SHP77 treated with DMSO at 0.1 percent for 48 hours (cell line): ENCODE data around the gene MZT2B.
"Not testable (repeated sequence)": the region's sequence is repeated elsewhere in the genome, so short reads cannot be mapped to it uniquely, and the experiment has no call there.

Source experiments
- DNase-seq: peaks from one replicate; lab custom pipeline; 2025; lab: John Stamatoyannopoulos, UW

MZT2B gene

DNA sequence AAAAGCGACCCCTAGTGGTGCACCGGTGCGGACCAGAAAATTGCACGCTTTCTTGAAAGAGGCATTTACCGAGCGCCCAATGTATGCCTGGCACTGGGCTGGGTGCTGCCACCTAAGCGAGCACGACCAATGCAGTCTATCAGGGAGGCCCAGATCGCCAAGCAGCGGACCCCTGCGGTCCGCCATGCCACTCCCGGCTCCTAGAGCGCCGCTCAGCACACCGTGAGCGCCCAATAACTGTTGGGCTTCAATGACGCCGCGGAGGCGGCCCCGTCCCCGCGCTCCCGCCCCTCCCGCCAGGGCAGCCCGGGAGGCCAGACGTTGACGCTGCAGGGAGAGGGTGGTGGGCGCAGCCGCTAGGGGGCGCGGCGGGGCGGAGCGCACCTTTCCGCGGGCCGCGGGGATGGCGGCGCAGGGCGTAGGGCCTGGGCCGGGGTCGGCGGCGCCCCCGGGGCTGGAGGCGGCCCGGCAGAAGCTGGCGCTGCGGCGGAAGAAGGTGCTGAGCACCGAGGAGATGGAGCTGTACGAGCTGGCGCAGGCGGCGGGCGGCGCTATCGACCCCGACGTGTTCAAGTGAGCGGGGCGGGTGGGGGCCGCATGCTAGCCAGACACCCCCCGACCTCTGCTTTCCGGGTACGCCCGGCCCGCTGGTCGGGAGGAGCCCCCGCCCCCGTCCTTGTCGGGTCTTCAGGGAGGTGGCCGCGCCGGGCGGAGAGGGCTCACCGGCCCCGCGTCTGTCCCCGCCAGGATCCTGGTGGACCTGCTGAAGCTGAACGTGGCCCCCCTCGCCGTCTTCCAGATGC lies at the start of gene MZT2B:
TSS of gene MZT2B (plus strand) at position 383 of the 803 bp plus-strand sequence. CDS start at position 404, 21 bp downstream.
- DNase-seq = peak; percentile 55

DNA sequence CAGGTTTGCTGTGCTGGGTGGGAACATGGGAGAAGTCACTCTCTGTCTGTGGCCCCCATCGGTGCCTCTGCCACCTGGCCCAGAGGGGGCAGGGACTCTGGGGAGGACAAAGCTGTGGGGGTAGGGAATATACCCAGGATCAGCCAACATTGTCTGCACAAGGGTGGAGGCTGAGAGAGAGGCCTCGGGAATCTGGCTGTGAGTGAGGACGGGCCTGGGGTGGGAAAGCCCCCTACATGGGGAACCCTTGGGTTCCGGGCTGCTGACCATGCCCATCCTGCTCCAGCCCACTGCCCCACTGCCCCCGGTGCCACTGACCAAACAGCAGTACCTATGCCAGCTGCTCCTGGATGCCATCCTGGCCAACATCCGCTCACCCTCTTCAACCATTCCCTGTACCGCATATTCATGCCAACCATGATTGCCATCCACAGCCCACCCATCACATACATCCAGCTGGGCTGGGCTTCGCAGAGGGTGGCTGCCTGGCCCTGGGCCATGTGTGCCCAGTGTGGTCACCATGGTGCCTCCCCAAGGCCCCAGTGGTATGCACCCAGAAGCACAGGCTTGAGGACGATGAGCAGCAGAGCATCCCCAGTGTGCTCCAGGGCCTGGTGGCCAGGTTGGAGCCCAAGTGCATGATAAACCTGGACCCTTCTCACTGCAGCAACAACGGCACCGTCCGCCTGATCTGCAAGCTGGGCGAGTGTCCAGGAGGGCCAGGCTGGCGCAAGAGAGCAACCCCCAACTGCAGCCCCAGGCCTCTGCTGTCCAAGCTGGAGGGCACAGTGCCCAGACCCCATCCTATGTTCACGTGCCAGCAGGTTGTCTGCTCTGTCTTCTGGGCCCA lies 46.1 kb upstream of the MZT2B start:
- DNase-seq = no peak

- not testable (repeated sequence) for DNase-seq
Measured at GRCh38 chr2:130136546-130136945, 45.5 kb upstream of the MZT2B start.

DNA sequence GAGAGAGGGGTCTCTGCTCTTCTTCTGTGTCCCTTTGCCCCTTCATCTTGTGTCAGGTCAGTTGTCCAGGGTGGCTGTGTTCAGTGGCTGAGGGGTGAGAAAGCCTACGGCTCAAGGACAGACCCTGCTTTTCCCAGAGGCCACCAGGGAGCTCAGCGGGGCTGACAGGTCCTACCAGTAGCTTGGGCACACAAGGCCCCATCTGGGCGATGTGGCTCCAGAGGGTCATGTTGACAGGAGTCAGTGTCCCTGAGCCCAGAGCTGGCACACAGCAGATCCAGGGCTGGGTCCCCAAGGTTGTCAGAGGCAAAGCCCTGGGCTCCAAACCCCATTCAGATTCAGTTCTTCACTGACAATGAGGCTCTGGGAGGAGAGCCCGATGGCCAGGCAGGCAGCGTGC lies 44.9 kb upstream of the MZT2B start:
- DNase-seq = not testable (repeated sequence)

- DNase-seq = not testable (repeated sequence)
Measured at GRCh38 chr2:130138326-130138725, 43.7 kb upstream of the MZT2B start.

DNA sequence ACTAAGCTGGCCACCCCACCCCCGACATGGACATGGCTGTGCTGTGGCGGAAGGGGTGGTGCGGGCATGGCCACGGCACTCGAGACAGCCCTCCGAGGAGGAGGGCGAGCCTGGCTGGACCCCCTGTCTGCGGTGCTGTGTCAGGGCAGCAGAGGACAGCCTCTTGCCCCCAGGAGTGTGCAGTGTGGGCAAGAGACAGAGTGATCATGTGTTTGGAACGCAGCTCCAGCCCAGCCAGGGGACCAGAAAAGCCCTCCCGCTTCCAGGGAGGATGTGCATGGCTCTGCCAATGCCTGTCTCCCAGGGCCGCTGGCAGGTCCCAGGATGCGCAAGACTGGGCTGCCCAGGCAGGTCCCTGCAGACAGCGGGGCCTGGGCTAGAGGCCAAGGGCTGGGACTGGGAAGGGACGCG lies 43.2 kb upstream of the MZT2B start:
- not testable (repeated sequence) for DNase-seq

DNA sequence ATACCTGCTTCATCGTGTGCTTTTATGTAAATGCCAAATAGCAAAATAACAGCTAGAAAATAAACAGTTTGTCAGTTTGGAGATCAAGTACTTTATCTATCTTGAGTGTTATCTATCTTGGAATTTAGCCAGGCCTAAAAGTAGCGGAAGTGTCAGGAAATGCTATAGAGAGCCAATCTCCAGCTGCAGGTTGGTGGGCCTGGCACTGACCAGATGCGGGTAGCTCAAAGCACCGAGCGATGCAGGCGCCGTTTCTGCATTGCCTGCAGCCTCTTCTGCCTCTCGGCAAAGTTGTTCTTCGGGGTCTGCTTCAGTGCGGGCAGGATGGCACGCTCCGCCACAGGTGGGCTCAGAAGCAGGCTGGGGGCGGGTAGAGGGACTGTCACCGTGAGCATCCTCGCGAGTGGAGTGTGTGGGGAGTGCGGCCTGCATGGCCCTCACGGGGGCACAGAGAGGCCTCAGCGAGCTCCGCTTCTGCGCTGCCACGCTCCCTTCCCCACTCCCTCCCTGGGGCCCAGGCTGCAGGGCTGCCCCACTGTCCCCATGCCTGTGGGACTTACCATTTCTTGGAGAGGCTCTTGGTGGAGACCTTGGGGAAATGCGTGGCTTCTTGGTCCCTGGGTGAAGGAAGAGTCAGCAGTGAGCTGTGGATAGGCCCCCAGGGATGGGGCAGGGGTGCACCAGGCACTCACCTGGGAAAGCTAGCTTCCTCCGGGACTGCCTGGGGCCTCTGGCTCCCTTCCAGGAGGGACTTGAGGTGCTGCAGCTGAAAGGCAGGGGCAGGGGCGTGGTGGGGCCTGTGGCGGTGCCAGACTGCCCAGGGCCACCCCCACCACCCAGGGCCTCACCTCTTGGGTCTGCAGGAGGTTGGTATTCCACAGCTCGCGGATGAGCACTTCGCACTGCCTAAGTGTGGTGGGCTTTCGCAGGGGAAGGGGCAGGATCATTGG lies 42.5 kb upstream of the MZT2B start:
- not testable (repeated sequence) for DNase-seq

GRCh38 chr2:130140516-130140915 lies 41.5 kb upstream of the MZT2B start:
- DNase-seq = not testable (repeated sequence)

- DNase-seq = not testable (repeated sequence)
Measured at GRCh38 chr2:130141002-130141401, 41.1 kb upstream of the MZT2B start.

- not testable (repeated sequence) for DNase-seq
Measured at GRCh38 chr2:130141645-130142370, 40.3 kb upstream of the MZT2B start.

GRCh38 chr2:130142396-130143265 lies 39.4 kb upstream of the MZT2B start:
- not testable (repeated sequence) for DNase-seq

- DNase-seq = not testable (repeated sequence)
Measured at GRCh38 chr2:130143266-130144039, 38.6 kb upstream of the MZT2B start.

DNA sequence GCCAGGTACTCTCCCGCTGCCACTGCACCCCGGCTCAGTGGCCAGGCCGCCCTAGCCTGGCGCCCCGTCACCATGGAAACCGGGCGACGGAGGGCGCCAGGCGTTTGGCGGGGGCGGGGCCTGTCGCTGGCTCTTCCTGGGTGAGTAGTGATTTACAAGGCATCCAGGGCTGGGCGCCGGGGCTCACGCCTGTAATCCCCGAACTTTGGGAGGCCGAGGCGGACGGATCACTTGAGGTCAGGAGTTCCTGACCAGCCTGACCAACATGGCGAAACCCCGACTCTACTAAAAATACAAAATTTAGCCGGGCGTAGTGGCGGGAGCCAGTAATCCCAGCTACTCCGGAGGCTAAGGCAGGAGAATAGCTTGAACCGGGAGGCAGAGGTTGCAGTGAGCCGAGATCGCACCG lies 37.1 kb upstream of the MZT2B start, which contains the start of gene CCDC74B:
TSS of gene CCDC74B (minus strand) at position 107 of the 409 bp plus-strand sequence. CDS start 116 bp downstream, outside the sequence.
- not testable (repeated sequence) for DNase-seq

GRCh38 chr2:130148515-130148914 lies 33.5 kb upstream of the MZT2B start:
- not testable (repeated sequence) for DNase-seq

GRCh38 chr2:130150181-130151144 lies 31.6 kb upstream of the MZT2B start:
- no peak for DNase-seq

- DNase-seq = not testable (repeated sequence)
Measured at GRCh38 chr2:130151145-130151512, 30.9 kb upstream of the MZT2B start.

DNA sequence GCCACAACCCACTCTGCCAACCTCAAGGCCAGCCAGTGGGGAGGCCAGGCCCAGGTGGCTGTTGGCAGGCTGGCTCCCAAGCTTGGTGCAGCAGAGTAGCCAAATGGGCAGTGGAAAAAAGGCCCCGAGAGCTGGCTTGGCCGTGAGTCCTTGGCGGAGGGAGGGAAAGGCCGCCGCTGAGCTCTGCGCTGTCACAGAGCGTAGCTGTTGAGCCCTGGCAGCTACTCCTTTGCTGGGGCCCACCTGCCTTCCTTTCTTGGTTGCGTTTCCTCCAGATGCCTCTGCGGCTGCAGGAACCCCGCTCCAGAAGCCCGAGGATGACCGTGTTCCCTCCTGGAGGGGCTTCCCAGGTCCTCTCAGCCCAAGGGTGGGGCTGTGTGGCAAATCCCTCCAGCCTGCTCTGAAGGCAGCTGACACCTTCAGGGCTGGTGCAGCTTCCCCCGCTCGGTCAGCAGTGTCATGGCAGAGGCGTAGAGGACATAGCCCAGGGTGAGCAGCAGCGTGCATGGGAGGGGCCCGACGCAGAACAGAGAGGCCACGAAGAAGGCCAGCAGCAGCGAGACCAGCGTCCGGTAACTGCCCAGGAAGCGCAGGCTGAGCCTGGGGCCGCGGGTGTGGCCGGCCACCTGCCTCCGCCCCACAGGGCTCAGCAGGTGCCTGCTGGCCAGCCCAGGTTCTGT lies 29.8 kb upstream of the MZT2B start:
- not testable (repeated sequence) for DNase-seq
